ENCODE data around the gene MAN1C1. TPM values are rescaled to one million over a fixed set of nuclear protein-coding genes. Genes with fewer than 3 reads are reported as not detected.

The MAN1C1 gene
- total and polyA plus RNA-seq, 9 of the 15 experiments (the other 6 are each of a cell fraction or from before 2014, with no cell fraction given), result 0.04 to 0.44 (median 0.10) TPM; not detected in 3

DNA sequence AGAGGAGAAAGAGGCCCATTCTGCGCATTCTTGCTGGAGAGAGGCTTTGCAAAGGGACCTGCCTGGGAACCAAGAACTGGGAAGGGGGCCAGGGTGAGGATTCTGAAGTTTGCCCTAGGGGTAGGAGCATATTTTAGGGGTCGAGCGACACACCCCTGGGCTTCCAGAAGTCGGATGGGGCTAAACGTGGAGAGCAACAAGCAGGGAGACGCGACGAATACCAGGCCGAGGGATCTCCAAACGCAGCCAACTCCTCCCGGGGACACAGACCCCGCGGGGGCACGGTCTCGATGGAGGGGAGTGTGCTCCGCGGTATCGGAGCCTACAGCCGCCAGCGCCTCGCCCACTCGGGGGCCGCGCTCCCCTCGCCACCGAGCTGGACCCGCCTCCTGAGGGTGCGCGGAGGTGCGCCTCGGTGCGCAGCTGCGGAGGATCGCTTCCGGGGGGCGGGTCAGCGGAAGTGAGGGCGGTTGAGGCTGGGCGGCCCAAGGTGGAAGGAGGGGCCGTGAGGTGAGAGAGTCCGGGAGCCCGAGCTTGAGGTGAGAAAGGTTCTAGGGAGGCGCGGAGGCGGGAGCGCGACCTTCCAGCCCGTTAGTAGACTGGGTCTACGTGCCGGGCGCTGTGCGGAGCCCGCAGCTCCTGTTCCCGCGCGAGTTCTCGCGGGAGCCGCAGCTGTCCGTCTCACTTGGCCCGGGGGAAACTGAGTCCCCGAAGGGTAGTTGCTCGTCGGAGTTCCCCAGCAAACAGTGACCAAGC is 203.1 kb downstream of the MAN1C1 start, which contains the start of gene MTFR1L (continued):
- TF ChIP-seq, protein P1, sequence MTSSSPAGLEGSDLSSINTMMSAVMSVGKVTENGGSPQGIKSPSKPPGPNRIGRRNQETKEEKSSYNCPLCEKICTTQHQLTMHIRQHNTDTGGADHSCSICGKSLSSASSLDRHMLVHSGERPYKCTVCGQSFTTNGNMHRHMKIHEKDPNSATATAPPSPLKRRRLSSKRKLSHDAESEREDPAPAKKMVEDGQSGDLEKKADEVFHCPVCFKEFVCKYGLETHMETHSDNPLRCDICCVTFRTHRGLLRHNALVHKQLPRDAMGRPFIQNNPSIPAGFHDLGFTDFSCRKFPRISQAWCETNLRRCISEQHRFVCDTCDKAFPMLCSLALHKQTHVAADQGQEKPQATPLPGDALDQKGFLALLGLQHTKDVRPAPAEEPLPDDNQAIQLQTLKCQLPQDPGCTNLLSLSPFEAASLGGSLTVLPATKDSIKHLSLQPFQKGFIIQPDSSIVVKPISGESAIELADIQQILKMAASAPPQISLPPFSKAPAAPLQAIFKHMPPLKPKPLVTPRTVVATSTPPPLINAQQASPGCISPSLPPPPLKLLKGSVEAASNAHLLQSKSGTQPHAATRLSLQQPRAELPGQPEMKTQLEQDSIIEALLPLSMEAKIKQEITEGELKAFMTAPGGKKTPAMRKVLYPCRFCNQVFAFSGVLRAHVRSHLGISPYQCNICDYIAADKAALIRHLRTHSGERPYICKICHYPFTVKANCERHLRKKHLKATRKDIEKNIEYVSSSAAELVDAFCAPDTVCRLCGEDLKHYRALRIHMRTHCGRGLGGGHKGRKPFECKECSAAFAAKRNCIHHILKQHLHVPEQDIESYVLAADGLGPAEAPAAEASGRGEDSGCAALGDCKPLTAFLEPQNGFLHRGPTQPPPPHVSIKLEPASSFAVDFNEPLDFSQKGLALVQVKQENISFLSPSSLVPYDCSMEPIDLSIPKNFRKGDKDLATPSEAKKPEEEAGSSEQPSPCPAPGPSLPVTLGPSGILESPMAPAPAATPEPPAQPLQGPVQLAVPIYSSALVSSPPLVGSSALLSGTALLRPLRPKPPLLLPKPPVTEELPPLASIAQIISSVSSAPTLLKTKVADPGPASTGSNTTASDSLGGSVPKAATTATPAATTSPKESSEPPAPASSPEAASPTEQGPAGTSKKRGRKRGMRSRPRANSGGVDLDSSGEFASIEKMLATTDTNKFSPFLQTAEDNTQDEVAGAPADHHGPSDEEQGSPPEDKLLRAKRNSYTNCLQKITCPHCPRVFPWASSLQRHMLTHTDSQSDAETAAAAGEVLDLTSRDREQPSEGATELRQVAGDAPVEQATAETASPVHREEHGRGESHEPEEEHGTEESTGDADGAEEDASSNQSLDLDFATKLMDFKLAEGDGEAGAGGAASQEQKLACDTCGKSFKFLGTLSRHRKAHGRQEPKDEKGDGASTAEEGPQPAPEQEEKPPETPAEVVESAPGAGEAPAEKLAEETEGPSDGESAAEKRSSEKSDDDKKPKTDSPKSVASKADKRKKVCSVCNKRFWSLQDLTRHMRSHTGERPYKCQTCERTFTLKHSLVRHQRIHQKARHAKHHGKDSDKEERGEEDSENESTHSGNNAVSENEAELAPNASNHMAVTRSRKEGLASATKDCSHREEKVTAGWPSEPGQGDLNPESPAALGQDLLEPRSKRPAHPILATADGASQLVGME (CRISPR knock-in tag; IDR thresholded peaks at IDR 0.05), result no peak
- TF ChIP-seq, protein P2, sequence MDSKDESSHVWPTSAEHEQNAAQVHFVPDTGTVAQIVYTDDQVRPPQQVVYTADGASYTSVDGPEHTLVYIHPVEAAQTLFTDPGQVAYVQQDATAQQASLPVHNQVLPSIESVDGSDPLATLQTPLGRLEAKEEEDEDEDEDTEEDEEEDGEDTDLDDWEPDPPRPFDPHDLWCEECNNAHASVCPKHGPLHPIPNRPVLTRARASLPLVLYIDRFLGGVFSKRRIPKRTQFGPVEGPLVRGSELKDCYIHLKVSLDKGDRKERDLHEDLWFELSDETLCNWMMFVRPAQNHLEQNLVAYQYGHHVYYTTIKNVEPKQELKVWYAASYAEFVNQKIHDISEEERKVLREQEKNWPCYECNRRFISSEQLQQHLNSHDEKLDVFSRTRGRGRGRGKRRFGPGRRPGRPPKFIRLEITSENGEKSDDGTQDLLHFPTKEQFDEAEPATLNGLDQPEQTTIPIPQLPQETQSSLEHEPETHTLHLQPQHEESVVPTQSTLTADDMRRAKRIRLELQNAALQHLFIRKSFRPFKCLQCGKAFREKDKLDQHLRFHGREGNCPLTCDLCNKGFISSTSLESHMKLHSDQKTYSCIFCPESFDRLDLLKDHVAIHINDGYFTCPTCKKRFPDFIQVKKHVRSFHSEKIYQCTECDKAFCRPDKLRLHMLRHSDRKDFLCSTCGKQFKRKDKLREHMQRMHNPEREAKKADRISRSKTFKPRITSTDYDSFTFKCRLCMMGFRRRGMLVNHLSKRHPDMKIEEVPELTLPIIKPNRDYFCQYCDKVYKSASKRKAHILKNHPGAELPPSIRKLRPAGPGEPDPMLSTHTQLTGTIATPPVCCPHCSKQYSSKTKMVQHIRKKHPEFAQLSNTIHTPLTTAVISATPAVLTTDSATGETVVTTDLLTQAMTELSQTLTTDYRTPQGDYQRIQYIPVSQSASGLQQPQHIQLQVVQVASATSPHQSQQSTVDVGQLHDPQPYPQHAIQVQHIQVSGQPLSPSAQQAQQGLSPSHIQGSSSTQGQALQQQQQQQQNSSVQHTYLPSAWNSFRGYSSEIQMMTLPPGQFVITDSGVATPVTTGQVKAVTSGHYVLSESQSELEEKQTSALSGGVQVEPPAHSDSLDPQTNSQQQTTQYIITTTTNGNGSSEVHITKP (IDR thresholded peaks at IDR 0.05; ENCODE audit: partially characterized antibody), result peak; percentile 71
- TF ChIP-seq MYC (IDR thresholded peaks at IDR 0.05; ENCODE audit: low read depth, low read length) (peak; percentile 43; the same call in 1 of the 2 replicates), MYC (CRISPR knock-in tag; IDR thresholded peaks at IDR 0.05; ENCODE audit: borderline replicate concordance, low read depth) (peak; percentile 32; the same call in 1 of the 2 replicates), ZC3H4 (CRISPR knock-in tag; IDR thresholded peaks at IDR 0.05; ENCODE audit: borderline replicate concordance) (no peak), NFIX (CRISPR knock-in tag; IDR thresholded peaks at IDR 0.05; ENCODE audit: low read depth) (no peak), SRSF9 (IDR thresholded peaks at IDR 0.05; ENCODE audit: borderline replicate concordance, low read depth, low read length) (no peak), TRIM24 (IDR thresholded peaks at IDR 0.05) (no peak), NR2C2 (CRISPR knock-in tag; IDR thresholded peaks at IDR 0.05) (peak; percentile 94), NR2C2 (tag; IDR thresholded peaks at IDR 0.05) (peak; percentile 99), NELFE (IDR thresholded peaks at IDR 0.05; ENCODE audit: insufficient read depth, insufficient read length) (no peak), CREM (IDR thresholded peaks at IDR 0.05; ENCODE audit: low read depth) (peak; percentile 74), HLTF (IDR thresholded peaks at IDR 0.05) (0 out of 2 replicates have a peak, but pooled peaks have one; percentile 13), TCF3 (CRISPR knock-in tag; IDR thresholded peaks at IDR 0.05) (no peak), BRD4 (IDR thresholded peaks at IDR 0.05) (peak; percentile 25; the same call in 1 of the 2 replicates), POLR2H (tag; IDR thresholded peaks at IDR 0.05; ENCODE audit: low read depth) (peak; percentile 78), ZBED1 (IDR thresholded peaks at IDR 0.05) (no peak)
- TF ChIP-seq, protein P3, sequence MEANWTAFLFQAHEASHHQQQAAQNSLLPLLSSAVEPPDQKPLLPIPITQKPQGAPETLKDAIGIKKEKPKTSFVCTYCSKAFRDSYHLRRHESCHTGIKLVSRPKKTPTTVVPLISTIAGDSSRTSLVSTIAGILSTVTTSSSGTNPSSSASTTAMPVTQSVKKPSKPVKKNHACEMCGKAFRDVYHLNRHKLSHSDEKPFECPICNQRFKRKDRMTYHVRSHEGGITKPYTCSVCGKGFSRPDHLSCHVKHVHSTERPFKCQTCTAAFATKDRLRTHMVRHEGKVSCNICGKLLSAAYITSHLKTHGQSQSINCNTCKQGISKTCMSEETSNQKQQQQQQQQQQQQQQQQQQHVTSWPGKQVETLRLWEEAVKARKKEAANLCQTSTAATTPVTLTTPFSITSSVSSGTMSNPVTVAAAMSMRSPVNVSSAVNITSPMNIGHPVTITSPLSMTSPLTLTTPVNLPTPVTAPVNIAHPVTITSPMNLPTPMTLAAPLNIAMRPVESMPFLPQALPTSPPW (CRISPR knock-in tag; IDR thresholded peaks at IDR 0.05), result peak; percentile 90
